Esophagus muscularis mucosa (tissue), 3 donors: Measurements from ENCODE around the gene GRID1.

ENCODE experiments used
- POLR2A ChIP-seq: fragments of 450-650 bp; IDR thresholded peaks from one replicate; pipeline ENCODE4 v1.6.1; 2017; ENCODE audit warnings: antibody characterized with exemption, moderate library complexity, mild to moderate bottlenecking, low read depth
- POLR2AphosphoS5 ChIP-seq, 2 donors: sonication (generic); formaldehyde crosslinking; IDR thresholded peaks; one replicate each; pipeline ENCODE4 v1.6.1; 2017; ENCODE audit warnings: antibody characterized with exemption in 2 of 2
- TF ChIP-seq, protein P1 (sequence below), 3 experiments: fragments of 200-600 bp in 2 of 3; fragments of 450-650 bp in 1 of 3; sonication (generic) in 2 of 3; IDR thresholded peaks; one replicate each; pipeline ENCODE4 v1.5.1; 2017 to 2019; ENCODE audit warnings: antibody characterized with exemption in 3 of 3, mild to moderate bottlenecking in 2 of 3, moderate library complexity in 1 of 3

DNA sequence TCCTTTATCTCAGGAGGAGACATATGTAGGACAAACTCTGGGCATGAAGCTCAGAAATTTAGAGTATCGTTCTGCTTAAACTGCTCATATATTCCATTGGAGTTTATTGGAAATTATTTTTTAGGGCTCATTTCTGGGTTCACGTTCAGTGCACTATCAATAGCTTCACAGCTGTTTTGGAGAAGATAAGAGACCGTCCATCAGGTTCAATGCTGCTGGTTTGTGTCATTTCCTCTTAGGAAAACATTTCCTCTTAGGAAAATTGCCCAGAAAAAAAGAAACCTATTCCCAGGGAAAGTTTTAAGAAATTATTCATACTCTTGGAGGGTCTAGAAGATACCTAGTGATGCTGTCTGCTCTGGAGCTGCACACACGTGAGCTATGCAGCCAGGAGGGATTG is 691.7 kb downstream of the GRID1 start:
- TF ChIP-seq, protein P1, sequence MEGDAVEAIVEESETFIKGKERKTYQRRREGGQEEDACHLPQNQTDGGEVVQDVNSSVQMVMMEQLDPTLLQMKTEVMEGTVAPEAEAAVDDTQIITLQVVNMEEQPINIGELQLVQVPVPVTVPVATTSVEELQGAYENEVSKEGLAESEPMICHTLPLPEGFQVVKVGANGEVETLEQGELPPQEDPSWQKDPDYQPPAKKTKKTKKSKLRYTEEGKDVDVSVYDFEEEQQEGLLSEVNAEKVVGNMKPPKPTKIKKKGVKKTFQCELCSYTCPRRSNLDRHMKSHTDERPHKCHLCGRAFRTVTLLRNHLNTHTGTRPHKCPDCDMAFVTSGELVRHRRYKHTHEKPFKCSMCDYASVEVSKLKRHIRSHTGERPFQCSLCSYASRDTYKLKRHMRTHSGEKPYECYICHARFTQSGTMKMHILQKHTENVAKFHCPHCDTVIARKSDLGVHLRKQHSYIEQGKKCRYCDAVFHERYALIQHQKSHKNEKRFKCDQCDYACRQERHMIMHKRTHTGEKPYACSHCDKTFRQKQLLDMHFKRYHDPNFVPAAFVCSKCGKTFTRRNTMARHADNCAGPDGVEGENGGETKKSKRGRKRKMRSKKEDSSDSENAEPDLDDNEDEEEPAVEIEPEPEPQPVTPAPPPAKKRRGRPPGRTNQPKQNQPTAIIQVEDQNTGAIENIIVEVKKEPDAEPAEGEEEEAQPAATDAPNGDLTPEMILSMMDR (IDR thresholded peaks at IDR 0.05), result no peak
- TF ChIP-seq POLR2A (no peak), POLR2AphosphoS5 (IDR thresholded peaks at IDR 0.05) (no peak)
